WTC11 (cell line): ENCODE results near the gene GNL3. TPM values are rescaled to one million over a fixed set of nuclear protein-coding genes. Genes with fewer than 3 reads are reported as not detected.

Experiments
- ATAC-seq: fragments of 200-7000 bp; cut with Tn5 transposase; 2 replicates; pipeline ENCODE4 v1.10.0; 2021; ENCODE audit warnings: mild to moderate bottlenecking, moderate library complexity
- CTCF ChIA-PET: fragments of 300-600 bp; sonication (Branson Sonifier 250); formaldehyde crosslinking; loops from one replicate; lab custom pipeline; 2021; ENCODE audit warnings: antibody characterized with exemption; lab: Charles Lee
- POLR2A ChIA-PET: fragments of 350-600 bp; sonication (Branson Sonifier 250); formaldehyde crosslinking; loops from one replicate; lab custom pipeline; 2021; ENCODE audit warnings: antibody characterized with exemption; lab: Charles Lee
- DNase-seq: peaks from one replicate; pipeline ENCODE4 v3.0.0; 2021; ENCODE audit warnings: low spot score
- H3K27ac Mint-ChIP-seq: 2 replicates; pipeline ENCODE4 v1.8.0; 2021; ENCODE audit warnings: mixed read lengths
- H3K27me3 Mint-ChIP-seq: 2 replicates; pipeline ENCODE4 v1.8.0; 2021; ENCODE audit warnings: low read depth, mild to moderate bottlenecking, moderate library complexity, mixed read lengths
- H3K36me3 Mint-ChIP-seq: 2 replicates; pipeline ENCODE4 v1.8.0; 2021; ENCODE audit warnings: mixed read lengths
- H3K4me1 Mint-ChIP-seq: 2 replicates; pipeline ENCODE4 v1.8.0; 2022; ENCODE audit warnings: mixed read lengths
- H3K4me3 Mint-ChIP-seq: 2 replicates; pipeline ENCODE4 v1.8.0; 2021; ENCODE audit warnings: mild to moderate bottlenecking, moderate library complexity, mixed read lengths
- H3K9me3 Mint-ChIP-seq: 2 replicates; pipeline ENCODE4 v1.8.0; 2021; ENCODE audit warnings: mixed read lengths
- ATF1 ChIP-seq: sonication (generic); formaldehyde crosslinking; IDR thresholded peaks from 2 replicates; pipeline ENCODE4 v1.8.1; 2023; ENCODE audit warnings: mild to moderate bottlenecking, moderate library complexity, missing genetic modification reagents
- ATF6 ChIP-seq: sonication (generic); formaldehyde crosslinking; IDR thresholded peaks from 2 replicates; pipeline ENCODE4 v1.8.1; 2023; ENCODE audit warnings: mild to moderate bottlenecking, missing genetic modification reagents
- E2F1 ChIP-seq: sonication (generic); formaldehyde crosslinking; IDR thresholded peaks from 2 replicates; pipeline ENCODE4 v1.8.0; 2022; ENCODE audit warnings: mild to moderate bottlenecking, missing genetic modification reagents
- E2F4 ChIP-seq: sonication (generic); formaldehyde crosslinking; IDR thresholded peaks from 2 replicates; pipeline ENCODE4 v1.8.1; 2022; ENCODE audit warnings: low read depth, mild to moderate bottlenecking, moderate library complexity, missing genetic modification reagents, borderline replicate concordance
- ERG ChIP-seq: fragments of 250-450 bp; sonication (Bioruptor Pico); IDR thresholded peaks from 2 replicates; pipeline ENCODE4 v1.8.0; 2021; ENCODE audit warnings: mild to moderate bottlenecking
- FOXK1 ChIP-seq: sonication (generic); formaldehyde crosslinking; IDR thresholded peaks from 2 replicates; pipeline ENCODE4 v1.8.0; 2022; ENCODE audit warnings: mild to moderate bottlenecking, moderate library complexity, missing genetic modification reagents
- FOXP4 ChIP-seq: sonication (generic); formaldehyde crosslinking; IDR thresholded peaks from 2 replicates; pipeline ENCODE4 v1.8.0; 2022; ENCODE audit warnings: mild to moderate bottlenecking, missing genetic modification reagents
- GRHL2 ChIP-seq: fragments of 250-450 bp; sonication (Bioruptor Pico); IDR thresholded peaks from 2 replicates; pipeline ENCODE4 v1.8.0; 2022; ENCODE audit warnings: mild to moderate bottlenecking, moderate library complexity; ENCODE audit not compliant: insufficient replicate concordance, severe bottlenecking
- HMGA2 ChIP-seq: fragments of 250-450 bp; sonication (Bioruptor Pico); IDR thresholded peaks from 2 replicates; pipeline ENCODE4 v1.4.0; 2021; ENCODE audit warnings: mild to moderate bottlenecking, moderate library complexity
- HMGXB4 ChIP-seq: sonication (generic); formaldehyde crosslinking; IDR thresholded peaks from 2 replicates; pipeline ENCODE4 v1.8.1; 2023; ENCODE audit warnings: mild to moderate bottlenecking, moderate library complexity, missing genetic modification reagents
- IRF1 ChIP-seq: sonication (generic); formaldehyde crosslinking; IDR thresholded peaks from 2 replicates; pipeline ENCODE4 v1.8.0; 2023; ENCODE audit warnings: missing genetic modification reagents
- IRF2 ChIP-seq: sonication (generic); formaldehyde crosslinking; IDR thresholded peaks from 2 replicates; pipeline ENCODE4 v1.8.0; 2022; ENCODE audit warnings: low read depth, missing genetic modification reagents, borderline replicate concordance
- JUN ChIP-seq: sonication (generic); formaldehyde crosslinking; IDR thresholded peaks from 2 replicates; pipeline ENCODE4 v1.8.0; 2023; ENCODE audit warnings: mild to moderate bottlenecking, missing genetic modification reagents
- MYBL2 ChIP-seq: sonication (generic); formaldehyde crosslinking; IDR thresholded peaks from 2 replicates; pipeline ENCODE4 v1.8.1; 2023; ENCODE audit warnings: mild to moderate bottlenecking, moderate library complexity, missing genetic modification reagents
- NR2C2 ChIP-seq: sonication (generic); formaldehyde crosslinking; IDR thresholded peaks from 2 replicates; pipeline ENCODE4 v1.8.0; 2022; ENCODE audit warnings: mild to moderate bottlenecking, missing genetic modification reagents
- PREB ChIP-seq: sonication (generic); formaldehyde crosslinking; IDR thresholded peaks from 2 replicates; pipeline ENCODE4 v1.8.1; 2022; ENCODE audit warnings: mild to moderate bottlenecking, missing genetic modification reagents, moderate library complexity, borderline replicate concordance
- RORB ChIP-seq: fragments of 250-450 bp; sonication (Bioruptor Pico); IDR thresholded peaks from 2 replicates; pipeline ENCODE4 v1.9.0; 2021; ENCODE audit warnings: mild to moderate bottlenecking
- SMAD3 ChIP-seq: sonication (generic); formaldehyde crosslinking; IDR thresholded peaks from 2 replicates; pipeline ENCODE4 v1.8.0; 2022; ENCODE audit warnings: missing genetic modification reagents, mild to moderate bottlenecking, borderline replicate concordance
- SMAD4 ChIP-seq: sonication (generic); formaldehyde crosslinking; IDR thresholded peaks from 2 replicates; pipeline ENCODE4 v1.8.0; 2022; ENCODE audit warnings: mild to moderate bottlenecking, missing genetic modification reagents
- TEAD1 ChIP-seq: sonication (generic); formaldehyde crosslinking; IDR thresholded peaks from 2 replicates; pipeline ENCODE4 v1.8.0; 2022; ENCODE audit warnings: mild to moderate bottlenecking, missing genetic modification reagents
- ZBTB21 ChIP-seq: sonication (generic); formaldehyde crosslinking; IDR thresholded peaks from 2 replicates; pipeline ENCODE4 v1.8.1; 2023; ENCODE audit warnings: mild to moderate bottlenecking, missing genetic modification reagents, borderline replicate concordance
- ZNF416 ChIP-seq: fragments of 250-450 bp; sonication (Bioruptor Pico); IDR thresholded peaks from 2 replicates; pipeline ENCODE4 v1.9.0; 2021; ENCODE audit warnings: mild to moderate bottlenecking, inconsistent platforms
- ZNF512 ChIP-seq: sonication (generic); formaldehyde crosslinking; IDR thresholded peaks from 2 replicates; pipeline ENCODE4 v1.8.1; 2022; ENCODE audit warnings: missing genetic modification reagents, borderline replicate concordance
- total RNA-seq: library from RNA; stranded (reverse); gene quantifications from 3 replicates; pipeline ENCODE4 v1.2.3, GENCODE V29; 2021

Gene GNL3
- total RNA-seq, 1 experiment from 2014 or later: 180 TPM

GRCh38 chr3:52636673-52637072 lies 49.2 kb upstream of the GNL3 start:
- ATAC-seq (no peak), DNase-seq (no peak)
- H3K4me3 Mint-ChIP-seq: no peak overlapping the region
- H3K4me1 Mint-ChIP-seq: no peaks in the 10 kb centered on the region
- ChIA-PET CTCF (interaction anchor here (0.7 kb wide), 1 partner anchor 155 kb away, joined by 3 read pairs; no protein-coding TSS in a partner anchor), POLR2A (no interaction called here)
- H3K36me3 Mint-ChIP-seq: peaks cover 25% of the 10 kb centered on the region
- H3K27ac Mint-ChIP-seq: no peak overlapping the region
- no peaks in the 10 kb centered on the region for H3K27me3 Mint-ChIP-seq
- H3K9me3 Mint-ChIP-seq: no peaks in the 10 kb centered on the region
- TF ChIP-seq ZNF512 (CRISPR knock-in tag) (no peak), SMAD4 (CRISPR knock-in tag) (no peak), FOXP4 (CRISPR knock-in tag) (no peak), ZBTB21 (no peak), ATF6 (no peak), MYBL2 (CRISPR knock-in tag) (no peak), GRHL2 (CRISPR knock-in tag) (no peak), ZNF416 (CRISPR knock-in tag) (no peak), HMGA2 (CRISPR knock-in tag) (no peak), FOXK1 (CRISPR knock-in tag) (no peak), E2F1 (no peak)

- Mint-ChIP-seq H3K4me3 (no peak overlapping the region), H3K36me3 (peaks cover 38% of the 10 kb centered on the region), H3K4me1 (no peaks in the 10 kb centered on the region), H3K9me3 (no peaks in the 10 kb centered on the region), H3K27ac (no peak overlapping the region), H3K27me3 (no peaks in the 10 kb centered on the region)
- no peak for DNase-seq
- CTCF ChIA-PET: interaction anchor here (0.6 to 1.1 kb wide), 2 partner anchors 199 to 260 kb away, joined by 3 read pairs; no protein-coding TSS in a partner anchor
- ATAC-seq: no peak
- POLR2A ChIA-PET: no interaction called here
- TF ChIP-seq ATF1 (CRISPR knock-in tag) (no peak), TEAD1 (CRISPR knock-in tag) (no peak), IRF1 (no peak), GRHL2 (CRISPR knock-in tag) (no peak), JUN (CRISPR knock-in tag) (no peak), SMAD3 (CRISPR knock-in tag) (no peak), PREB (CRISPR knock-in tag) (no peak), E2F4 (CRISPR knock-in tag) (no peak), IRF2 (CRISPR knock-in tag) (no peak), RORB (no peak), ERG (CRISPR knock-in tag) (no peak), HMGXB4 (no peak), NR2C2 (CRISPR knock-in tag) (no peak)
Observed at GRCh38 chr3:52645549-52645948, 40.3 kb upstream of the GNL3 start.
